ENCODE data around the gene THOC5.

- TF ChIP-seq CTCF (IDR thresholded peaks at IDR 0.05): peak in 2 of 6 experiments; percentile 16 to 21
- no peak for TF ChIP-seq POLR2A (IDR thresholded peaks at IDR 0.05)
Observed at GRCh38 chr22:29524442-29525191, 28.9 kb downstream of the THOC5 start.

Data from thyroid gland (tissue), 4 donors.